Measurements from ENCODE around the gene PDGFRA. TPM values are rescaled to one million over a fixed set of nuclear protein-coding genes. Genes with fewer than 3 reads are reported as not detected.

PDGFRA gene
- total RNA-seq, 1 donor from 2014 or later, result 232 TPM

- TF ChIP-seq CTCF (IDR thresholded peaks at IDR 0.05), result no peak
- H3K4me3 Mint-ChIP-seq (ENCODE audit: unreplicated experiment), result no peak overlapping the region
- peaks cover 45% of the 10 kb centered on the region for H3K4me1 Mint-ChIP-seq (ENCODE audit: unreplicated experiment)
- no peaks in the 10 kb centered on the region for H3K27me3 Mint-ChIP-seq (ENCODE audit: unreplicated experiment)
- peak overlapping the region; percentile 15 for H3K27ac Mint-ChIP-seq (ENCODE audit: unreplicated experiment)
- H3K9me3 Mint-ChIP-seq (ENCODE audit: unreplicated experiment), result no peaks in the 10 kb centered on the region
- peaks cover 7% of the 10 kb centered on the region for H3K36me3 Mint-ChIP-seq (ENCODE audit: unreplicated experiment)
- DNase-seq (ENCODE audit: extremely low spot score, unreplicated experiment), result no peak
These were observed 25.2 kb downstream of the PDGFRA start for GRCh38 chr4:54254116-54254914.

GRCh38 chr4:54254915-54255246 lies 25.8 kb downstream of the PDGFRA start:
- DNase-seq (ENCODE audit: extremely low spot score, unreplicated experiment), result no peak
- Mint-ChIP-seq H3K36me3 (ENCODE audit: unreplicated experiment) (peaks cover 12% of the 10 kb centered on the region), H3K4me1 (ENCODE audit: unreplicated experiment) (peaks cover 45% of the 10 kb centered on the region), H3K27ac (ENCODE audit: unreplicated experiment) (peak overlapping the region; percentile 15), H3K9me3 (ENCODE audit: unreplicated experiment) (no peaks in the 10 kb centered on the region), H3K27me3 (ENCODE audit: unreplicated experiment) (no peaks in the 10 kb centered on the region), H3K4me3 (ENCODE audit: unreplicated experiment) (no peak overlapping the region)
- TF ChIP-seq CTCF (IDR thresholded peaks at IDR 0.05), result no peak

GRCh38 chr4:54255881-54256280 lies 26.8 kb downstream of the PDGFRA start:
- DNase-seq (ENCODE audit: extremely low spot score, unreplicated experiment), result no peak
- Mint-ChIP-seq H3K36me3 (ENCODE audit: unreplicated experiment) (peaks cover 19% of the 10 kb centered on the region), H3K4me3 (ENCODE audit: unreplicated experiment) (no peak overlapping the region), H3K27me3 (ENCODE audit: unreplicated experiment) (no peaks in the 10 kb centered on the region), H3K27ac (ENCODE audit: unreplicated experiment) (peak overlapping the region; percentile 50), H3K9me3 (ENCODE audit: unreplicated experiment) (no peaks in the 10 kb centered on the region), H3K4me1 (ENCODE audit: unreplicated experiment) (peaks cover 48% of the 10 kb centered on the region)
- TF ChIP-seq CTCF (IDR thresholded peaks at IDR 0.05), result no peak

GRCh38 chr4:54256491-54257486 lies 27.7 kb downstream of the PDGFRA start:
- Mint-ChIP-seq H3K27me3 (ENCODE audit: unreplicated experiment) (no peaks in the 10 kb centered on the region), H3K27ac (ENCODE audit: unreplicated experiment) (no peak overlapping the region), H3K4me3 (ENCODE audit: unreplicated experiment) (no peak overlapping the region), H3K9me3 (ENCODE audit: unreplicated experiment) (no peaks in the 10 kb centered on the region), H3K36me3 (ENCODE audit: unreplicated experiment) (peaks cover 21% of the 10 kb centered on the region), H3K4me1 (ENCODE audit: unreplicated experiment) (peaks cover 48% of the 10 kb centered on the region)
- TF ChIP-seq CTCF (IDR thresholded peaks at IDR 0.05), result no peak
- DNase-seq (ENCODE audit: extremely low spot score, unreplicated experiment), result no peak

GRCh38 chr4:54265366-54265765 lies 36.3 kb downstream of the PDGFRA start:
- DNase-seq (ENCODE audit: extremely low spot score, unreplicated experiment), result no peak
- Mint-ChIP-seq H3K4me3 (ENCODE audit: unreplicated experiment) (no peak overlapping the region), H3K27ac (ENCODE audit: unreplicated experiment) (no peak overlapping the region), H3K27me3 (ENCODE audit: unreplicated experiment) (no peaks in the 10 kb centered on the region), H3K4me1 (ENCODE audit: unreplicated experiment) (peaks cover 5% of the 10 kb centered on the region), H3K36me3 (ENCODE audit: unreplicated experiment) (peaks cover 62% of the 10 kb centered on the region), H3K9me3 (ENCODE audit: unreplicated experiment) (no peaks in the 10 kb centered on the region)
- TF ChIP-seq CTCF (IDR thresholded peaks at IDR 0.05), result no peak
